Thyroid gland (tissue), 4 donors: Measurements from ENCODE around the gene LCE6A. TPM values are rescaled to one million over a fixed set of nuclear protein-coding genes. Genes with fewer than 3 reads are reported as not detected.

ENCODE experiments used
- DNase-seq, 2 donors: peaks; one replicate each; pipeline ENCODE4 v3.0.0-alpha.2; 2019
- H3K27ac ChIP-seq, 3 donors: fragments of 200-600 bp; sonication (generic); 1 replicate in 2 of 3; 2 replicates in 1 of 3; pipeline ENCODE4 v1.5.1; 2016 to 2019; ENCODE audit warnings: mild to moderate bottlenecking in 1 of 3, moderate library complexity in 1 of 3
- H3K27me3 ChIP-seq: fragments of 200-600 bp; sonication (generic); one replicate; pipeline ENCODE4 v1.5.1; 2019
- H3K36me3 ChIP-seq, 2 donors: fragments of 200-600 bp; sonication (generic); one replicate each; pipeline ENCODE4 v1.5.1; 2016 to 2019
- H3K4me1 ChIP-seq, 2 donors: fragments of 200-600 bp; sonication (generic); one replicate each; pipeline ENCODE4 v1.5.1; 2017 to 2019
- H3K4me3 ChIP-seq, 3 donors: fragments of 200-600 bp; sonication (generic); replicated peaks in 1 of 3; 1 replicate in 2 of 3; 2 replicates in 1 of 3; pipeline ENCODE4 v1.5.1; 2016; ENCODE audit warnings: mild to moderate bottlenecking in 1 of 3
- H3K9me3 ChIP-seq: fragments of 200-600 bp; sonication (generic); one replicate; pipeline ENCODE4 v1.5.1; 2017
- CTCF ChIP-seq, 6 experiments: fragments of 200-600 bp in 3 of 6; fragments of 450-650 bp in 3 of 6; sonication (generic) in 3 of 6; IDR thresholded peaks; one replicate each; pipeline ENCODE4 v1.5.1; 2016 to 2019; ENCODE audit warnings: antibody characterized with exemption in 6 of 6, mild to moderate bottlenecking in 2 of 6, inconsistent platforms in 1 of 6, moderate library complexity in 1 of 6
- POLR2A ChIP-seq, 2 donors: fragments of 450-650 bp; IDR thresholded peaks; one replicate each; pipeline ENCODE4 v1.6.1; 2017; ENCODE audit warnings: antibody characterized with exemption in 2 of 2, mild to moderate bottlenecking in 2 of 2, moderate library complexity in 1 of 2
- WGBS, 2 donors: methylation state at CpG; one replicate each; pipeline ENCODE4 v1.1.5; 2017; 5-methylcytosine and 5-hydroxymethylcytosine counted together
- intact Hi-C: fragments of 100-400 bp; cut with DNase I; formaldehyde crosslinking; loops from one replicate; pipeline ENCODE4 v1.15.1; 2023
- total RNA-seq, 4 donors: library from RNA; depleted of rRNA; stranded (reverse); fragments of >200 nt; gene quantifications; one replicate each; pipeline ENCODE4 v1.2.3, GENCODE V29; 2016

The LCE6A gene
- total RNA-seq, 4 donors from 2014 or later = not detected

DNA sequence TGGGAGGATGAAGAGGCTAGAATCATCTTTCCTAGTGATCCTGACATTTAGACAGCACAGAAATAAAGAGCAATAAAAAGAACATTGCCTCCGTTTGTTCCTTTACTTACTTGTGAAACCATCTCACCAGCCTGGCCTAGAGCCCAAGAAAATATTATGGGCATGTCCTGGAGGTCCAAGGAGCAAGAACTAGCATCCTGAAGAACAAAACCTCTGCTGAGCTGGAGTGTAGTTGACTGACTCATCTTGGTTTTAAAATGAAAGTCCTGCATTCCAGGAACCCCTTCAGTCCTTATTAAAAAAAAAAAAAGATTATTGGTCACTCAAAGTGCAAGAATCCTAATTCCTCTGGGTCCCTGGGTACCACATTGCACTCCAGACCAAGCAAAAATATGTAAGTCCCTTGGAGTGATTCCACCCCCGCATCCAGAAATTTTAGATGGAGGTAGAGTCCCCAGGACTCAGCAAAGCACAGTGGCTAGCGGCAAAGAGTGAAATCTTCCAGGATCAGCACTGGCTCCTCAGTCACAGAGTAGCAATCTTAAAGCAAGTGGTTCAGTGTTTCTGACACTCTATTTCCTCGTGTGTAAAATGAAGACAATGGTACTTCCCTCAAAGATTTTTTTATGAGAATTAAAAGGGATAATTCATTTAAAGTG lies 42.4 kb downstream of the LCE6A start:
- intact Hi-C loops = no loop called here
- no peaks in the 10 kb centered on the region for H3K36me3 ChIP-seq
- no peak overlapping the region for H3K27ac ChIP-seq
- no peak for TF ChIP-seq CTCF (IDR thresholded peaks at IDR 0.05)
- TF ChIP-seq POLR2A (IDR thresholded peaks at IDR 0.05) = no peak
- H3K9me3 ChIP-seq = no peaks in the 10 kb centered on the region
- 73 to 75% methylated on average over 4 of the region's 4 CpGs for WGBS, 2 donors
- DNase-seq = no peak
- no peaks in the 10 kb centered on the region for H3K27me3 ChIP-seq
- no peak overlapping the region for H3K4me3 ChIP-seq
- no peaks in the 10 kb centered on the region for H3K4me1 ChIP-seq

GRCh38 chr1:152886085-152886484 lies 43.4 kb downstream of the LCE6A start:
- no peak overlapping the region for H3K27ac ChIP-seq
- no peak for DNase-seq
- intact Hi-C loops = no loop called here
- no peaks in the 10 kb centered on the region for H3K4me1 ChIP-seq
- TF ChIP-seq POLR2A (IDR thresholded peaks at IDR 0.05) = no peak
- no peak for TF ChIP-seq CTCF (IDR thresholded peaks at IDR 0.05)
- no peaks in the 10 kb centered on the region for H3K36me3 ChIP-seq
- no peaks in the 10 kb centered on the region for H3K9me3 ChIP-seq
- H3K27me3 ChIP-seq = no peaks in the 10 kb centered on the region
- WGBS, 2 donors = 41 to 48% methylated on average over 3 of the region's 3 CpGs
- no peak overlapping the region for H3K4me3 ChIP-seq

DNA sequence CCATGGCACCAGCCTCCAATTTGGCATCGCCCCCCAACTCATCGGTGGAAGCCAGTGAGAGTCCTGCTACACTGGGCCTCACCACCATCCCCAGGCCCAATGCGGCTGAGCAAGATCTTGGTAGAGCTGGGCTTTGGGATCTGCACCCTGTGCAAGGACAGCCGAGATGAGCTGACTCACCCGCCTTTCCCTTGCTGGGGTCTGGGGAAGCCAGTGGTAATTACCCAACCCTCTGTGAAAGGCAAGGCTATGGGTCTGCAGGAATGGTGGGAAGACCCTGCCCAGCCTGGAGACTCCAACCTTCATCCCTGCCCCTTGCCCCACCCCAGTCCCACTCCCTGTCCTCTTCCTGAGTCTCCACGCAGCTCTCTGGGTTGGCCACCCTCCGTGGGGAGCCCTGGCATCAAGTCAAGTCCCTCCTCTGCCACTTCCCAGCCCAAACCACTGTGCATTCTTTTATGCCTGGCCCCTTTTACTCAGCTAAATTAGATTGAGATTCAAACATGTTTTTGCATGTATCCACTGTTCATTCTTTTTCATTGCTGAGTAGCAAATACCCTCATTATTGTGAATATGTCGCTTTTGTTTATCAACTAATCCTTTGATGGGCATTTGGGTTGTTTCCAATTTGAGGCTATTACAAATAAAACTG lies 44.2 kb downstream of the LCE6A start:
- H3K4me1 ChIP-seq = no peaks in the 10 kb centered on the region
- no peaks in the 10 kb centered on the region for H3K27me3 ChIP-seq
- no peaks in the 10 kb centered on the region for H3K36me3 ChIP-seq
- no peak overlapping the region for H3K4me3 ChIP-seq
- no peaks in the 10 kb centered on the region for H3K9me3 ChIP-seq
- H3K27ac ChIP-seq = no peak overlapping the region
- no peak for DNase-seq
- 53 to 77% methylated on average over 4 to 8 of the region's 8 CpGs for WGBS, 2 donors
- no peak for TF ChIP-seq POLR2A (IDR thresholded peaks at IDR 0.05)
- no peak for TF ChIP-seq CTCF (IDR thresholded peaks at IDR 0.05)
- intact Hi-C loops = no loop called here

GRCh38 chr1:152888126-152888525 lies 45.5 kb downstream of the LCE6A start:
- Histone ChIP-seq H3K36me3 (no peaks in the 10 kb centered on the region), H3K9me3 (no peaks in the 10 kb centered on the region), H3K4me1 (no peaks in the 10 kb centered on the region), H3K4me3 (no peak overlapping the region), H3K27ac (no peak overlapping the region), H3K27me3 (no peaks in the 10 kb centered on the region)
- TF ChIP-seq POLR2A (IDR thresholded peaks at IDR 0.05) (no peak), CTCF (IDR thresholded peaks at IDR 0.05) (no peak)
- no peak for DNase-seq
- intact Hi-C loops = no loop called here
- WGBS, 2 donors = 94 to 97% methylated on average over 1 of the region's 1 CpG

Other genes starting within 250 kb of the LCE6A start
- gene LCE3C, start 242.6 kb upstream of the LCE6A start, total RNA-seq = not detected
- not detected for gene LCE3B, start 229.0 kb upstream of the LCE6A start, total RNA-seq
- not detected for gene LCE3A, start 219.8 kb upstream of the LCE6A start, total RNA-seq
- gene LCE2D, start 179.5 kb upstream of the LCE6A start, total RNA-seq = not detected
- gene LCE2C, start 167.6 kb upstream of the LCE6A start, total RNA-seq = 10 to 100 TPM in 1 of 4 donors, not detected in 3; 17.6 TPM
- gene LCE2B, start 156.7 kb upstream of the LCE6A start, total RNA-seq = not detected
- not detected for gene LCE2A, start 144.5 kb upstream of the LCE6A start, total RNA-seq
- not detected for gene LCE4A, start 134.7 kb upstream of the LCE6A start, total RNA-seq
- not detected for gene KPRP, start 84.8 kb upstream of the LCE6A start, total RNA-seq
- gene LCE1F, start 67.7 kb upstream of the LCE6A start, total RNA-seq = not detected
- not detected for gene LCE1E, start 56.6 kb upstream of the LCE6A start, total RNA-seq
- gene LCE1D, start 46.1 kb upstream of the LCE6A start, total RNA-seq = not detected
- not detected for gene LCE1C, start 36.2 kb upstream of the LCE6A start, total RNA-seq
- gene LCE1B, start 30.9 kb upstream of the LCE6A start, total RNA-seq = not detected
- gene LCE1A, start 15.4 kb upstream of the LCE6A start, total RNA-seq = not detected
- gene LCE7A, start 17.1 kb downstream of the LCE6A start, total RNA-seq = not detected
- 1 to 10 TPM in 1 of 4 donors, not detected in 3; 2.6 TPM for gene SMCP, start 35.5 kb downstream of the LCE6A start, total RNA-seq
- not detected for gene IVL, start 65.7 kb downstream of the LCE6A start, total RNA-seq
- not detected for gene SPRR5, start 104.3 kb downstream of the LCE6A start, total RNA-seq
- not detected for gene SPRR4, start 127.8 kb downstream of the LCE6A start, total RNA-seq
- gene SPRR1A, start 141.2 kb downstream of the LCE6A start, total RNA-seq = not detected
- gene SPRR3, start 158.9 kb downstream of the LCE6A start, total RNA-seq = not detected
- gene SPRR1B, start 188.3 kb downstream of the LCE6A start, total RNA-seq = not detected
- gene SPRR2D, start 198.3 kb downstream of the LCE6A start, total RNA-seq = not detected
- gene SPRR2A, start 214.7 kb downstream of the LCE6A start, total RNA-seq = not detected
- gene SPRR2B, start 228.8 kb downstream of the LCE6A start, total RNA-seq = not detected